Measurements from ENCODE around the gene CHID1.

The CHID1 gene

DNA sequence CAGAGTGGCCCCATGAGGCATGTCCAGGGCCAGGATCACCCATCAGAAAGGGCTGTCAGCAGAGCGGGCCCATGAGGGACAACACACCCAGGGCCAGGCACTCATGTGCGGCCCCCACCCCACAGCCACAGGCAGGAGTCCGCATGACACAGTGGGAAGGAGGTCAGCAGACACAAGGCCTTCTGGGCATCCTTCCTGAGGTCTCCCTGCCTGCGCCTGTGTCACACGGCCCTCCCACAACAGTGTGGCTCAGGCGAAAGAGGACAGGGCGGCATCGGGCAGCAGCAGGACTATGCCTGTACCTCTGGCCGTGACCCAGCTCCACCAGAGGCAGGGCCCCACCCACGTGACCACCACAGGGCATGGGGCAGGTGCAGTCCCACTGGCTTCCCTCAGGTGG lies 27.1 kb downstream of the CHID1 start:
- no peak for FAIRE-seq

DNA sequence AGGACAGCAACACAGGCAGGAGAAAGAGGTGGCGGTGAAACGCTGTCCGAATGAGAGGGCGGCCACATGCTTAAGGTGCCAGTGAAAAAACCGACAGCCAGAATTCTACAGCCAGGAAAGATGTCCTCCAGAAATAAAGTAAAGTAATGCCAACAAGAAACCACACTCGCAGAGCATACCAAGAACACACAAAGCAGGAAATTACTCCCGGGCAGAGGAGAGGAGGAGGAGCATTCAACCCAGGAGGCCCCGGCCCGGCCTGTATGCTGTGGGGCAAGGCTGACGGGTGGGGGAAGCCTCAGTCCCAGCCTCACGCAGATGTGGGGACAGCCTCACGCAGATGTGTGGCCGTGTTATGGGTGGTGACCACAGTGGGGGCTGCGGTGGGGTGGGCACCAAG lies 28.0 kb downstream of the CHID1 start:
- no peak for FAIRE-seq

DNA sequence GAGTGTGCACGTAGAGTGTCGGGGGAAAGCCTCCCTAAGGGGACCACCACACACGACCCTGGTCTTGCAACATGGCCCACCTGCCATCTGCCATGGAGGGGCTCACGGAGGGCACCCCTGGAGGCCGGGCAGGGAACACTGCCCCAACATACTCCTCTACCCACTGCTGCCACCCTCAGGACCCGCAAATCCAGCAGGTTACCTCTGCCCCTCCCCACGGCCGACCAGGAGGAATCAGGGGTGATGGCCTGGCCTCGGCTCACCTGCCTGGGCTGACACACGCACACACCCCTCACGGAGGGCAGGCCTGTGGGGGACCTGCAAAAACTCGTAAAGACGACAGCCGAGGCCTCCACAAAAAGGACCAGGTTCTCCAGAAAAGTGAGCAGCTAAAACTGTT lies 30.2 kb downstream of the CHID1 start:
- FAIRE-seq = no peak

DNA sequence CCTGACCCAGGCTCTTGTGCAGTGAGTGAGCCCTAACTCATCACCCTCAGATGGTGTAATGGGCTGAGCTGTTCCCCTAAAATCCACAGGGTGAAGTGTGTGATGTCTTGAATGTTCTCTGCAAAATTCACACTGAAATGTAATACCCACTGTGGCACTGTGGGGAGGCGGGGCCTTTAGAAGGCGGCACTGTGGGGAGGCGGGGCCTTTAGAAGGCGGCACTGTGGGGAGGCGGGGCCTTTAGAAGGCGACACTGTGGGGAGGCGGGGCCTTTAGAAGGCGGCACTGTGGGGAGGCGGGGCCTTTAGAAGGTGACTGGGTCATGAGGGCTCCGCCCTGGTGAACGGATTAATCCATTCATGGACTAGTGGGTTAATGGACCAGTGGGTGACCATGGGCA lies 33.0 kb downstream of the CHID1 start:
- no peak for FAIRE-seq

DNA sequence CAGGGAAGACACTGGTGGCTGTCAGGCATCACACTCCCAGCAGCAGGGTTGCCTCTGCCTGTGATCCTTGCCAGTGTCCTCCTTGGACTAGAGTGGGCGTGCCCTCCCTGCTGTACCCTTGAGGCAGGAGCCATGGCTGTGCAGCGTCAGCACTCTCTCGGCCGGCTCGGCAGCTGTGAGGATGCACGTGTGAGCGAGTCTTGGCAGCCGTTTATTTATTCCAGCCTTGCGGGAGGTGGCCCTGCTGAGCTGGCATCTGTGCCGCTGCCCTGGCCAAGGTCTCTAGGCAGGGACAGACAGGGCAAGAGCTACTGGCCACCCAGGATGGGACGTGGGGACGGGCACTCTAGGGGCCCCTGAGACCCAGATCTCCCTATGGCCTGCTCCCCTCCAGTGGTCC lies 34.1 kb downstream of the CHID1 start:
- FAIRE-seq = no peak

DNA sequence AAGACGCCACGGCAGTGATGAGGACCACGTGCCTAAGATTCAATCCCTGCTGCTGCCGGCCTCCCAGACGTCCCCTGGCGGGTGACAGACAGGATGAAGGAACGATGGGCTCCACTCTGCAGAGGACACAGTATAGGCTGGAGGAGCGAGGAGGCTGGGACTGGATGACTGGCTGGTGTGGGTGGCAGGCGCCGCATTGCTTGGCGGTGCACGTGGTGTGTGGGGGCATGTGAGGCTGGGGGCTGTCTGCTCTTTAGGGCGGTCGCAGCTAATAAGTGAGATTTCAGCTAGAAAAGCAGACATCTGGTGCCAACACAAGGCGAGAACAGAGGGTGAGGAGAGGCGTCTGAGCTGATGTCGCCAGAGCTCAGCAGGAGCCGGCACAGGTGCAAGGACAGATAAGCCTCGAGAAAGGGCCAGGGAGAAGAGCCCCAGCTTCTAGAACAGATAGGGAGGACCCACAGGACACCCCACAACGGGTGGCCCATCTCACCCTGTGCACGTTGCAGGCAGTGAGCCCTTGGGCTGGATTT lies 34.8 kb downstream of the CHID1 start:
- FAIRE-seq = no peak

DNA sequence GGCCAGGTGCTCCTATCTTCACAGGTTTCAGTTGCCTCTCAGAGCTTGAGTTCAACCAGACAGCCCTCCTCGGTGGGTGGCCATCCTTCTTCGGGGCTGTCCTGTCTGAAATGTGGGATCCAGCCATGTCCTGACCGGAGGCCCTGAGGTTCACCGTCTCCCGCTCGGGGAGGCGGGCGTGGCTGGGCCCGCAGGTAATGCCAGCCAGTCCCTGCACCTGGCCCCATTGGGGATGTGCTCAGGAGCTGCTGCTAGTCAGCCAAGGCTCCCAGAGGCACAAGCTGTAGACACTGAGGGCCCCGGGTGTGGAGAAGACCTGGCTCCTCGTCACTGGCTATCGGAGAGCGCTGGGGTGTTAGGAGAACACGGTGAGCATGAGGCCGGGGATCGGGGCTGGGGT lies 35.4 kb downstream of the CHID1 start:
- FAIRE-seq = no peak

DNA sequence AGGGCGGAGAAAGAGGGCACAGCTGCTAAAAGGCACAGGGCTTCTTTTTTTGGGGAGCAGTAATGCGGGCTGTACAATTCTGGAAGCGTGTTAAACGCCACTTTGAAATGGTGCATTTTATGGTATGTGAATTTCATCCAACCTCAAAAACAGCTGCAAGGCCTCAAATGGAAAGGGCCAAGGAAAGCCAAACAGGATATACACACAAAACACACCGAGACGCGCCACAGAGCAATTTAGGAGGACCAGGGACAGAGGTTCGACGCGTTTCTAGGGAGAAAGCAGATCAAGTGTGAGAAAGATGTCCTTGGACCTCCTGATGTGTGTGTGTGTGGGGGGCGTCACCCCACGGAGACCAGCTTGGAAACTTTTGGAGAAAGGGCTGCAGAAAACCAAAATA lies 36.9 kb downstream of the CHID1 start:
- FAIRE-seq = no peak

DNA sequence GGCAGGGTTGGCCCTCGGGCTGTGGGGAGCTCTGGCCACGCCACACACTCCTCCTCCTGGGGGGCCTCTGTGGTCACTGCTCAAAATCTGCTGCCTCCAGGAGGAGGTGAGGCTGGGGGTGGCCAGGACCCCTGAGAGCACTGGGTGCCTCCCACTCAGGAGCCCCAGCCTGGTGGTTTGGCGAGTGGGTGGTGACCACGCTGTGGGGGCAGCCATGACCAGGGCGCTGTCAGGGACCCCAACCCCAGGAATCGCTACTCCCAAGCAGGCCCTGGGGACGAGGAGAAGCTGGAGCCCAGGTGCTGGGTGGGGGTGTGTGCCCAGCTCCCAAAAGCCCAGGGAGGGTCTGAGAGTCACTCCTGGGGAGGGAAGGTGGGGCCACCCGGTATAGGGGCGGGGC lies 37.8 kb downstream of the CHID1 start:
- no peak for FAIRE-seq

DNA sequence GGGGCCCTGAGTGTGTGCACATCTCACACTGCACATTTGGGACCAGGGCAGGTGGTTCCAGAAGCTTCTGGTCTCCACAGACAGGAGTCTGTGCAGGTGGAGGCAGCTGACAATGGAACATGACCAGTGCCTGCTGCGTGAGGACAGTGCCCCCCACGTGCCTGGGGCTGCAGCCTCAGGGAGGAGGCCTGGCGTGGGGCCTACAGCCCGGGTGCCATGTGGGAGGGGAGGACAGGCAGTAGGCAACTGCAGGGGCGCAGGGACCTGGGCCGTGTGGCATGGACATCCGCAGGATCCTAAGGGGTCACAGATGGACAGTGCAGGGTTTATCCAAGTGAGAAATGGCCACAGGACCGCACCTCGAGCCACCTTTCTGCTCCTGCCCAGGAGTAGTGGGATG lies 39.1 kb downstream of the CHID1 start:
- FAIRE-seq = no peak

DNA sequence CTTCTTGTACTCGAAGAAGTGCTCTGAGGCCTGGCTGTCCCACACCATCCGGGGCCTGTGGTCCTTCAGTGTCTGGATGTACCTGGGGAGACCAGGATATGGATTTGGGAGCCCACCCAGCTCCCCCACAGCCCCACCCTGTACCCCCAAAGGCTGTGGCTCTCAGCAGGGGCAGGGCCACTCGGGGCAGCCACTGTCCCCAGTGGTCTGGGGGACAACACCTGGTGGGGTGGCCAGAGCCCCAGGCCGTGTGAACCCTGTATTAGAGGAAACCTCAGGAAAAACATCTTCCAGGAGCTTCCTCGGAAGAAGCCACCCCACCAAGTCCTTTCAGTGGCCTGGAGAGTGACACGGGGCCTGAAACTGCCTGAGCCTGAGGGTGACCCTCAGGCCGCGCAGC lies 40.2 kb downstream of the CHID1 start:
- FAIRE-seq = no peak

DNA sequence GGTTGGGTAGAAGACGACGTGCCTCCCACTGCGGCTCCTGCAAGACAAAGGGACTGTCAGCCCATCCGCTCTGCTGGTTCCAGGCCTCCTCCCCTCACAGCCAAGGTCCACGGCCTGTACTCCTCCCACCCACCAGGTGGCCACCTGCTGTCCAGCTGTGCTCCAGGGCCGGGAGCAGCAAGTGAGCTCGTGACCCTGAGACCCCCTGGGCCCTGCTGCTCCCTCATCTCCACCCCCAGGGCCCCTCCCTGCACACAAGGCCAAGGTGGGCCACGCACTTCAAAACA lies 40.5 kb downstream of the CHID1 start:
- no peak for FAIRE-seq

DNA sequence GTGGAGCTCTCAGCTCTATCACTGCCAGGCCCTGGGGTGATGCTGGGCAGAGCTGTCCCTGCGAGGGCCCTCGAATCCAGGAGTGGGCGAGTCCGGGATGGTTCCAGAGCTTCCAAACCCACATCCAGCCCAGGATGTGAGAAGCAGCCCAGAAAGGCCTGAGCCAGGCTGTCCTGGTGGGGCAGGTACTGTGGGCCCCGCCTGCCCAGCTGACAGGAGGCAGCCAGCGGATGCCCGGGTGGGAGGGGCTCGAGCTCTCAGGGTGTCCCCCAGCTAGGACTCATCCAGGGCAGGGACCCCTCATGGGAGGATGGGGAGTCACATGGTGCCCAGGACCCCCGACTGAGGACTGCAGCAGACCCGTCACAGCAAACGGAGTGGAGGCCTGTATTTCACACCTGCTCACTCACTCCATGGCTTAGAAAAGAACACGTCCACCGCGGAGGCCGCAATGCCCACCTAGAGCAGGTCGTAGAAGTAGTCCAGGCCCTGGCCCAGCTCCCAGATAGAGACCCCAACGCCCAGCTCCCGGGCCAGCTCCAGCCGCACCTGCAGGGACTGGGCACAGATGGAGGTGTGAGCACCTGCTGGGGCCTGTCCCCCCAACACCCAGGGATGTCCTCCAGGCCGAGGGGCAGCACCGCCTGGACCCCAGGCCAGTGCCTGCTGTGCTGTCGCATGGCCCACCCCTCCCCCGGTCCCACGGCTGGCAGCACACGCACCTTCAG lies 41.0 kb downstream of the CHID1 start:
- FAIRE-seq = no peak

DNA sequence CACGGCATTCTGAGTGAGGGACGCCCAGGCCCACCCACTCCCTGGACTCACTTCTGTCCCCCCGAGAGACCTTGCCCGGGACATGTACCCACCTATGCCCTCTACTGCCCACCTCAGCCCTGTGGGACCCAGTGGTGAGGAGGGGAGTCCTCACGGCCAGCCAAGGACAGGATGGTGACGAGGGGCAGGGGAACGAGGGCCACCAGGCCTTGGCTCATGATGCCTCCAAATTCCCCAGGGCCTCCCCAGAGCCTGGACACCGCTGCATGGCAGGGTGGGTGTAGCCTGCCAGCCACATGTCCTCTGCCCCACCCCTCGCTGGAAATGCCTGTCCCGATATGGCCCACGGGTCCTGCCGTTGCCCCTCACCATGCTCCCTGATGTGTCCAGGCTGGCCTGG lies 41.8 kb downstream of the CHID1 start:
- no peak for FAIRE-seq

DNA sequence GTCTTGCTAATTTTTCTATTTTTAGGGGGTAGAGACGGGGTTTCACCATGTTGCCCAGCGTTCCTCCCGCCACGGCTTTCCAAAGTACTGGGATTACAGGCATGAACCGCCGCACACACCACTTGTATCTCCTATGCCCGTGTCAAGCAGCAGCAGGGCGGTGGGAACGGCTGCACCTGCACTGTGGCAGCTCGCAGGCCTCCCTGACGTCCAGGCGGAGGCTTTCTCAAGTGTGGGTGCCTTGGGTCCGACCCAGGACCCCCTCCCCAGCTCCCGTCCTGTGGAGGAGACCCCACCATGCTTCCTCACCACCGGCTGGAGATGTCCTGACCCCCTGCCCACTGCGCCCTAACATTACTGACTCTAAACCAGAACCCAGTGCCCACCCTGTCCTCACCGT lies 42.2 kb downstream of the CHID1 start:
- no peak for FAIRE-seq

DNA sequence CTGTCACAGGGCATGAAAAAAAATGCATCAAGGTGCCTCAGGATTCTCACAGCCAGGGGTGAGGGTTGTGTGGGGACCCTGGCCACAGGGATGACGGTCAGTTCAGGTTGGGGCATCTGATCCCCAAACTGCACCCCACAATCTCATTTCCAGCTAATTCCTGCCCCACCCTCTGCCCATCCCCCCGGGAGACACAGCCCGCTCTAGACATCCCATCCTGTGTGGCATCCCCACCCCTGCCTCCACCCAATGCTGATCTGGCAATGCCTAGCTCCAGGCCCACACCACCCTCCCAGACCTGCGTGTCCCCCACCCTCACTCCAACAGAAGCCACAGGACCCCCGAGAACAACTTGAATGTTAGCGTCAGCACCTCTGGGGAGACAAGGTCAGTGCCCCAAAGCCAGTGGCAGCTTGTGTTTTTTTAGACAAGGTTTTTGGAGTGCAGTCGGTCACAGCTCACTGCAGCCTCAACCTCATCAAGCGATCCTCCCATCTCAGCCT lies 42.7 kb downstream of the CHID1 start:
- FAIRE-seq = no peak

DNA sequence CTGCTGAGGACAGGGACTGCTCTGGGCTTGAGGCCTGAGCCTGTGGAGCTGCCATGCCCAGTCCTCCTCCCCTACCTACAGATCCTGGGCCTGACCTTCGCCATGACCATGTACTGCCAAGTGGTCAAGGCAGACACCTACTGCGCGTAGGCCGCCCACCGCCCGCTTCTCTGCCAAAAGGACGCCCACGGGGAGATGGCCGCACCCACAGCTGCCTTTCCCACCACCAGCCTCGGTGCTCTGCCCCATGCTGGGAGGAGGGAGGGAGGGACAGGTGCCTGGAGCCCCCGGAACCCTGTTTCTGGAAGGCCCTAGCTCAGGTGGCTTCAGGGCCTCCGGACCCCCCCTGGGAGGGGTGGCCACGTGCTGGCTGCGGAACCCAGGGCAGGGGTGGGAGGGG lies 44.1 kb downstream of the CHID1 start:
- no peak for FAIRE-seq

DNA sequence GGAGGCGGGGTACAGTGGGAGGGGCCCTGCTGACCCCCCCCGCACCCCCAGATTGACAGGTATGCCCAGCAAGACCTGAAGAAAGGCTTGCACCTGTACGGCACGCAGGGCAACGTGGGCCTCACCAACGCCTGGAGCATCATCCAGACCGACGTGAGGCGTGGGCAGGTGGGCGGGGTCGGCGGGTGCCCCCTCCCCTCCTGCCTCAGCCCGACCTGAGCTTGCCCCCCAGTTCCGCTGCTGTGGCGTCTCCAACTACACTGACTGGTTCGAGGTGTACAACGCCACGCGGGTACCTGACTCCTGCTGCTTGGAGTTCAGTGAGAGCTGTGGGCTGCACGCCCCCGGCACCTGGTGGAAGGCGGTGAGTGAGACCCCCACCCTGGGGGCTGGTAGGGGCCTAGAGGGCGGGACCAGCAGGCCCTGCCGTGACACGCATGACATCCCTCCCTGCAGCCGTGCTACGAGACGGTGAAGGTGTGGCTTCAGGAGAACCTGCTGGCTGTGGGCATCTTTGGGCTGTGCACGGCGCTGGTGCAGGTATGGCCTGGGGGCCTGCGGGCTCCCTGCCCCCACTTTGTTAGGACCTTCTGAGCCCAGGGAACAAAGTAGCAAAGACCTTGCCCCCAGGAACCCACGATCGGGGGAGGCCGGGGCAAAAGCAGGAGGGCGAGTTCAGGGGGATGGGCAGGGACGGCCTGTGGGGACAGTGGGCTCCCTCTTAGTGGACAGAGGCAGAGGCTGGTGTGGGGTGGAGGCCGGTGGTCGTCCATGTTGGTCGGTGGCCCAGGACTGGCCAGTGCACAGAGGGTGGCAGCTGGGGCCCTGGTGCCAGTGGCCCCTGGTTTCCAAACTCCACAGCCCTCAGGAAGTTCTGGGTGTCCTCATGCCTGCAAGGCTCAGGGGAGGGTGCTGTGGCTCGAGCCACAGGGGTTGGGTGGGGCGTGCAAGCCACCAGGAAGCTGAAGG lies 44.9 kb downstream of the CHID1 start:
- FAIRE-seq = no peak

DNA sequence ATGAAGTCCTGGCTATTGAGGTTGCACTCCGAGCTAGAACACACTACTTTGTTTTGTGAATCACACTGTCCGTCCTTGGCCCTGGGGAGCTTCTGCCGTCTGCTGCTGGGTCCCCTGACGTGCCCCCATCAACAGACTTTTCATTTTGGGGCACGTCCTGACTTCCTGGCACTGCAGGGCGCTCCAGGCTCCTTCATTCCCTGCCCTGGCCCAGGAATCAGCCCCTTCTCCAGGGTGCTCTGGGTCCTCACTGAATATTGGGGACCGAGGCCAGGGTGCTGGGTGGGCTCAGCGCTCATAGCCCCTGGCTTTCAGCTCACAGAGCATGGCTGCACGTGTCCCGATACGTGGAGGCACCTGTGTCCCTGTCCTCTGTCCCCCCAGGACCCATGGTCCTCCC lies 45.7 kb downstream of the CHID1 start:
- FAIRE-seq = no peak

DNA sequence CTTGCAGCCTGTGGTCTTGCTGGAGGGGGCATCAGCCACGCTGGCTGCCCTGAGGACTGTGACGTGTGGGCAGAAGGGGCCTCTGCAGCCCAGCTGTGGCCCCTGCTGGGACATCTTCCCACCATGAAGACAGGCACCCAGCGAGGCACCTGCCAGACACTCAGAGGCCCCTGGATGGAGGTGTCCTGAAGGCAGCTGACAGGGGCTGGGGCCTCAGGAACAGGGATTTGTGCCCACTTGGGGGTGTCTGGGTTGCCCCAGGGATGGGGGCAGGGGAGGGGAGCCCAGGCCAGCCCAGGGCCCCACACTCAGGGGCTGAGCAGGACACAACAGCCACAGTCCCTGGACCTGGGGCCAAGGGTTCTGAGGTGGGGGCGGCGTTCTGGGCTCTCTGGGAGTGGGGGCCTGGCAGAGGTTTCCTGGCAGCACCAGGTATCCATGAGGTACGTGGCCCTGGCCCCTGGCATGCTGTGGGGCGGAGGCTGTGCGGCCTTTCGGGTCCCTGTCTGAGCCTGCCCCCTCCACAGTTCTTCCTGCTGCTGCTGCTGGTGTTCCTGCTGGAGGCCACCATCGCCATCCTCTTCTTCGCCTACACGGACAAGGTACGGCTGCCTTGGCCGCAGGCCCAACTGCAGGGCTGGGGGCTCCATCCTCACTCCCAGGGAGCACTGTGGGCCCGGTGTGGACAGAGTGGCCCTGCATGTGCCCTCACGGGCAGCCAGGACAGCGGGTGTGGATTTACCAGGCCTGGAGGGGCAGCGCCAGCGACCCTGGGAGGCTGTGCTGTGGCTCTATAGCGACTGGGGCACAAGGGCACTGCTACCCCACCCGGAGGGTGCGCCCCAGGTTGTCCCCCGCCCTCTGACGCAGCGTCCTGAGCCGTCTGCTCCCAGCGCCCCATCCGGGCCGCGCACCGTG lies 46.4 kb downstream of the CHID1 start:
- no peak for FAIRE-seq

DNA sequence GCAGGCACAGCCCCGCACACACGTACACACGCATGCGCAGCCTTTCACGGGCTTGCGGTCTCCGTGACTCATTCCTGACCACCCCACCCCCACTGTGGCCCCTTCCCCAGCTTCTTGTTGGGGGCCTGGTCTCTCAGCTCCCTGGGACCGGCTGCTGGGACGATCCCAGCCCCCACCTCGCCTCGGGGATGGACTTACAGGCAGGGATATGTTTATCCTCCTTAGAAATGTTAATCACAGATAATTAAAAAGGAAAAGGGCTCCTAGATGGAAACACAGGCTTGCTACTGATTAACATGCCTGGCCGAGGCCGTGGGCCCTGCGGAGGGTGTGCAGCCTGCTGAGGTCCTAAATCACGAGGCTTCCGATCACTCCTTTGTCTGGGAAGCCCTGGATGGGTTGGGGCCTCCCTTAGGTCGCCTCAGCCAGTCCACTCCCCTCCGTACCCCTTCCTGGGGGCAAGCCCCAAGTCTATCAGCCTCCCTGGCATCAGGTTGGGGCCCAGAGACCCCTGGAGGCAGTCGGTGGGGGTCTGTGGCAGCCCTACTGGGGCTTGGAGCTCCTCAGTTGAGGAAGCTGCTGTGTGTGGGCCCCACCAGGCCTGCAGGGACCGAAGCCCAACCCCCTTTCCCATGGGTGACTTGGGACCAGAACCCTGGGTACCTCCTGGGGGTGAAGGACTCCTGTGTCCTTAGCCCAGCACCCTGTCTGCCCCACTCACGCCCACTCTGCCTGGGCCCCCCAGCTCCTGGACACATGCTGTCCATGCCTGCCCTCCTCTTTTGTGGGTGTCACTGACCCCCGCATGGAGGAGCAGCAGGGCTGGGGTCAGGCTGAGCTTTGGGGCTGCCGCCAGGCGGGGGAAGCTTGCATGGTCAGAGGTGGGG lies 47.3 kb downstream of the CHID1 start:
- FAIRE-seq = no peak

DNA sequence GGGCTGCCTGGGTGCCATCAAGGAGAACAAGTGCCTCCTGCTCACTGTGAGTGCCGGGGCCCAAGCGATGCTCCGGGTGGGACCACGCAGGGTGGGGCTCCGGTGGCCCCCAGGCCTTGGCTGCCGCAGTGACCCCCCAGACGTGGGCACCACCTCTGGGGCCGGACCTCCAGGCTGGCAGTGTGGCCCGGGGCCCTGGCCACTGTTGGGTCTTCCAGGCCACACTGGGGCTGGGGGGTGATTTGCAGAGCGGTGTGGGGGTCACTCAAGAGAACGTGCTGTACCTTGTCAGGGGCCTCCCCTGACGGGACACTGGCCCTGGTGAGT lies 48.0 kb downstream of the CHID1 start:
- no peak for FAIRE-seq

Data from TTC549 (cell line).